NCI-H1436 treated with DMSO at 0.1 percent for 48 hours (cell line): ENCODE results near the gene IREB2.

ENCODE experiments used
- DNase-seq: peaks from one replicate; lab custom pipeline; 2025; lab: John Stamatoyannopoulos, UW

IREB2 gene

DNA sequence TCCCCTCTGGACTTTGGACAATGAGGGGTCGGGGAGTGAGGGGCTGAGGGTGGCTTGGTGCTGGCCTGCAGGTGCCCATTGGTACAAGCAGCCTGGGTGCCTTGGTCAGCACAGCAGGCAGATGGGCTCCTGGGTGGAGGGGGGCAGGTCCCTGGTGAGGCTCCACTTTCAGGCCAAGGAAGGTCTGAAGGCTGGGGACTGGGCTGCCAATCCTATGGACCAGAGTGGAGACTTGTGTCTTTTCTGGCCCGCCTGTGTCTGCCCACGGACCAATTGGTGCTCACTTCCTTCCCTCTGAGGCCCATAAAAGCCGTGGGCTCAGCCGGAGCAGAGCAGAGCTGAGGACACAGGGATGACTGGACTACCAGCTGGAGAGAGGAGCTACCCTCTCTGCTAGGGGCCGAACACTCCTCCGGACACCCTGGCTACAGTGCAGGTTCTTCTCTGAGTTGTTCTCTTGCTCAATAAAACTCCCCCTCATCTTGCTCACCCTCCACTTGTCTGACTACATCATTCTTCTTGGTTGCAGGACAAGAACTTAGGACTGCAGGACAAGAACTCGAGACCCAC lies 31.9 kb upstream of the IREB2 start:
- no peak for DNase-seq

DNA sequence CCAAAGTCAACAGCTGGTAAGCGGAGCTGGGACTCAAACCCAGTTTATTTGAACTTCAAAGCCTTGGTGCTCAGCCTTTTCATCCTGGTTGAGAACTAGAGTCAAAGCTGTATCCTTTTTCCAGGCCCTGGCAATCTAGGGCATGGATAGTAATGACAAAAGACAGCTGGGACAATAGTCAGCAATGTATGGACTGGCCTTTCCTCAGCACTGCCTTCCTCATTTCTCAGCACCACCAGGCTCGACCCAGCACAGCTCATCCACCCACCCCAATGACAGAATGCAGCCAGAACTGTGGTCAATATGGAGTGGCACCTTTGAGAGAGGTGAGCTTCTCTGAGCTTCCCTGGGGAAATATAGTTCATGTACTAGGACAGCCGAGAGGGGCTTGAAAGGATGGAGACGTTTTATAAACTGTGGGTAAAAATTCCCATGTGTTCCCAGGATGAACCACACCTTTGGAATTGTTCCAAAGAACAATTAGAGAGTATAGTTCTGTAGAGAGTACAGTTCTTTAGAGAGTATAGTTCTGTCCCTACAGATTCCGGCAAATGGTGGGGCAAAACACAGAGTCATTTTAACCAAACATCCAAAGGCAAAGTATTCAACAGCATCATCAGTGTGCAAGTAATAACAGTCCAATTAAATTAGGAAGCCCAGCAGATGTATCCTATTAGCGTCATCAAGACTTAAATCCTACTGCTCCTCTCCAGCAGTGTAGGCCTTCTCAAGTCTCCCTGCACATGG lies 30.2 kb upstream of the IREB2 start:
- DNase-seq: no peak

DNA sequence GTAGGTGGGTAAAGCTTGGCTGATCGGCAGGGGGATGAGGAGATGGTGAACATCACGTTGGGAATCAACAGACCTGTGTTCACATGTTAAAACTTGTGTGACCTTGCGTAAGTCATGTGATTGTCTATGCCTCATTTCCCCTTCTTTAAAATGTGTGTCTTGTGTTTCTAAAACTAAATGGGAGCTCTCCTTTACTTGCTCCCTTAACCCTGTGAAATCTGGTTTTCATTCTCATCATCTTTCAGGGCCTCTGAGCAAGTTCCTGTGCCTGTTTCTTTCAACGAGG lies 29.7 kb upstream of the IREB2 start:
- DNase-seq: no peak

DNA sequence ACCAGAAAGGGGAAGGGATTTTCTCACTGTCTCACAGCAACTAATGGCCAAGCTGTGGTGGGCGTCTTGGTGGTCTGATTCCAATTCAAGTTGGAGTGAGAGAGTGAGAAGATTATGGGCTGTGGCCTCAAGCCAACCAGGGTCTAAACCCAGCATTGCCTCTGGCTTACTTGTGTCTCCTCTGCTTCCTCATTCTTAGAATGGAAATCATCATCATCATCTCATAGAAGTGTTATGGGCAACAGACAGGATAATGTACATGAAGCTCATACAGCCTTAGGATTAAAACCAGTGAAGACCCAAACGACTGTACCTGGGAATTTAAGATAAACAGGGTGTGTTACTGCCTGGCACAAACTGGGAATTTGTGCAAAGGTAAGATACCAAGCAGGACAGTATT lies 29.1 kb upstream of the IREB2 start:
- DNase-seq: no peak

DNA sequence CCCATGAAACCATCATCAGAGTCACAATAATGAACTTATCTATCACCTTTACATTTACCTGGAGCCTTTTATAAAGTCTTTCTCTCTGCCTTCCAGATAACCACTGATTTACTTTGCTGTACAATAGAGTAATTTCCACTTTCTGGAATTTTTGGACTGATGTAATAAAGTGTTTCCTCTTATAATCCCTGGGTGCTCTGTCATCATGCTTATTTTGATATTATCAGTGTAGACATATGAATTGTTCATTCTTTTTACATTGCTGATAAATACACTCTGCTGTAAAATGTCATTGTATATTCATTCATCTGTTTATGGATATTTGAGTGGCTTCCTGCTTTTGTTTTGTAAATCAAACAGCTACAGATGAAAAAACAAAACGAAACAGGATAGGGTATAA lies 27.0 kb upstream of the IREB2 start:
- no peak for DNase-seq

DNA sequence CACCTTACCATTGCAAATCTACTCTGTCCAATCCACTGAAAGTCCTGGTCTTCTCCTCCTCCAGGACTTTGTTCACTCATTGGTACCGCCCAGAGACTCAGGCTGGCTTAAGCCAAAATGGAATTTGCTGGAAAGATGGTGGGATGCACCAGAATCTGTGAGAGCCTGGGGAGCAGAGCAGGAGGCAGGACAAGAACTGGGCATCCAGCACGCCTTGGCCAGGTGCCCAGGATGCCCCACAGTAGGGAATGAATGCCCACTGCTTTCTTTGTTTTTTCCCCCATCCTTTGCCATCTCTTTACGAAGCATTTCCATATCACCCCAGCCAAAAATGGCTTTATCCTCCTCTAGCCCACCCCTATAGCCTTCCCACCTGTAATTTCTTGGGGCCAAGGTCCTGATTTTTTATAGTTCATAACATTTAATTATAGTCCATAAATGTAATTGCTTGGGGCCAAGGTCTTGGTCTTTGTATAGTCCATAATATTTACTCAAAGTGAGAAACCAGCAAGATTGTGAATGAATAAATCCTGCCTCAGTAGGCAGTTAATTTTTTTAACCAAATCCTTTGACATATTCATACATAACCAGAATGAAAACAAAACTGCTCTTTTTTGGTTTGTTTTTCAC lies 23.3 kb upstream of the IREB2 start:
- DNase-seq: no peak

DNA sequence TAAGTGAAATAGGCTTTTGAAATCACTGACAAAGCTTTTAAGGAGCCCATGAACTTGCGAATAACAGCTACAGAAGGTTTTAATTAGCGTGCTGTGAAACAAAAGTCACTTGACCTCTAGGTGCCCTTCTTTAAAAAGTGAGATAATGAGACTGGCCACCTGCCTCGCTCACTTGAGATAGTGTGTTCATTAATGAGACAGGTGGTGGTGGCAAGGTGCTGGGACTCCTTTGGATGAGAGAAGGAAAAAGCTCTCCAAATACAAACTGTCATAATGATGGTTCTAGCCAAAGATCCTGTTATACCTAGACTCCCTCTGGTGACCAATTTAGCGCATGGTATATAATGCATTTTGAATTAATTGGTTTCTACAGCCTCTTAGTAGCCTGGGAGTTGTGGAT lies 22.7 kb upstream of the IREB2 start:
- DNase-seq: peak; percentile 92

DNA sequence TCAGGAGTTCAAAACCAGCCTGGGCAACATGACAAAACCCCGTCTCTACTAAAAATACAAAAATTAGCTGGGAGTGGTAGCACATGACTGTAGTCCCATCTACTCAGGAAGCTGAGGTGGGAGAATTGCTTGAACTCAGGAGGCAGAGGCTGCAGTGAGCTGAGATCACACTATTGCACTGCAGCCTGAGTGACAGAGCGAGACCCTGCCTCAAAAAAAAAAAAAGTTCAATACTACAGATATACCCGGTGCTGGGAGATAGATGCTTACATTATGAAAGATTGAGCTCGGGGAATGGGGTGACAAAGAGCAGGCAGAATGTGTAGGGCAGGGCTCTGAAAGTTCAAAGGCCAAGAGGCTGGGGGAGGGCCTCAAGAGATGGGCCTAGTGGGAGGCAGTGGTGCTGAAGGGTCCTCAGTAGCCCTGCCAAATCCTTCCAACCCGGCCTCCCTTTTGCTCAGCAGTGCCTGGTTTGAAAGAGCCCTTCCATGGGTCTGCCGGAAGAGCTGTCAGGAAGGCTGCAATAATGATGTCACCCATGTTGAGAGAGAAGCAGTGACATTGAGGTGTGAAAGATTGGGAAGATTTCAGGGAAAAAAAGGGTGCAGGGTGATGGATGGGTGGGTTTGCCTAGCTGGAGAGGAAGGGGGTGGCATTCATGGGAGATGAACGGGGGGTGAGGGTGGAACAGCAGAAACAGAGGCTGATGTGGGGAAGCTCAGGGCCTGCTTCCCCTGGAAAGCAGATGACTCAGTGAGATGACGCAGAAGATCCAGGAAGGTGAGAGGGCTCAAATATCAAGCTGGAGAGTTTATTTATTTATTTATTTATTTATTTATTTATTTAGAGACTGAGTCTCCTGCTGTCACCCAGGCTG lies 20.0 kb upstream of the IREB2 start:
- DNase-seq: no peak

DNA sequence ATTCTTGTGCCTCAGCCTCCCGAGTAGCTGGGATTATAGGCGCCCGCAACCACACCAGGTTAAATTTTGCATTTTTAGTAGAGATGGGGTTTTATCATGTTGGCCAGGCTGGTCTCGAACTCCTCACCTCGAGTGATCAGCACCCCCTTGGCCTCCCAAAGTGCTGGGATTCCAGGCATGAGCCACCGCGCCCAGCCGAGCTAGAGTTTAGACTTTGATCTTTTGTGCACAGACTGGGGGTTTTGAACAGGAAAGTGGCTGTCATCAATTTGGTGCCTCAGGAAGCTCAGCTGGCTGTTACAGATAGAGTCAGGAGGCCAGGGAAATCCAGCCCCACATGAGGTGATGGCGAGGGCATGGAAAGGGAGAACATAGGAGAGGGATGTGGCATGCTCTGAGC lies 19.3 kb upstream of the IREB2 start:
- DNase-seq: no peak

DNA sequence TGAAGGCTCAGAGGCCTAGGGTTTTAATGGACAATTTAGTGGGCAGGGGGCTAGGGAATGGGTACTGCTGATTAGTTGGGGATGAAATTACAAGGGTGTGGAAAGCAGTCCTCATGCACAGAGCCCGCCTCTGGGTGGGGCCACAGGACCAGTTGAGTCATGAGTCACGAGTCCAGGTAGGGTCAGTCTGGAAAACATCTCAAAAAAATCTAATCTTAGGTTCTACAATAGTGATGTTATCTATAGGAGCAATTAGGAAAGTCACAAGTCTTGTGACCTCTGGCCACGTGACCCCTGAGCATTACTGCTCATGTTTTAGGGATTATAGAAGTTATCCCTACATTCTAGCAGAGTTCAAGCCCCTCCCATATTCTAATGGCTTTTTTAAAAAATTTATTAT lies 18.6 kb upstream of the IREB2 start:
- DNase-seq: no peak

DNA sequence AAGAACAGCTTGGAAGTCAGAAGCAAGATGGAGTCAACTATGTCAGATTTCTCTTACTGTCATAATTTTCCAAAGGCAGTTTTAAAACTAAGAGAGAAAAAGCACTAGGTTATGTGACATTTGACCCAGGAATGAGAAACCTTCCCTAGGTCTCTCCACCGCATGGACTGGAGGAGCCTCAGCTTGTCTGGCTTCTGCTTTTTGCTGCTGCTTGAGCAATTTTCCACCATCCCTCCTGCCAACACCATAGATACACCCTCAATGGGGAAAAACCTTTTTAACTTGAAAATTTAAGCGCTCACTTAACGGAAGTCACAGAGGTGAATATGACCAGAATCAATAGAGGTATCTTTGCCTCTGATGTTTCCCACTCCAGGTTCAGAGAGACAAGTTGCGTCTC lies 17.8 kb upstream of the IREB2 start:
- no peak for DNase-seq

DNA sequence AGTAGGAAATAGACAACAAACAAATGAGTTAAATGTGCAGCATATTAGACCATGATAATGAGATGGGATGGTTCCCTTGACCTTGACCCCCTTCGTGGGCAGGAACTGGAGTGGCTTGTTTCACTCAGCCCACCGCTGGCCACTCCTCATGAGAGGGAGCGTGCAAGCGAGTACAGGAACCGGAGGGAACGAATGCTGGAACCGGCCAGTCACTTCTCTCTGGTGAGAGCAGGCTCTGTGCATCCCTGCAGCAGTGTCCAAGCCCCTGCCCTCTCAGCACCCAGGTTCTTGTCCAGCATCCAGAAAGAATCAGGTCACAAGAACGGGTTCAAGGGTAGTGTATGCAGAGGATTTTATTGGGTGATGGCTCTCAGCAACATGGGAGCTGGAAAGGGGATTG lies 17.2 kb upstream of the IREB2 start:
- no peak for DNase-seq

DNA sequence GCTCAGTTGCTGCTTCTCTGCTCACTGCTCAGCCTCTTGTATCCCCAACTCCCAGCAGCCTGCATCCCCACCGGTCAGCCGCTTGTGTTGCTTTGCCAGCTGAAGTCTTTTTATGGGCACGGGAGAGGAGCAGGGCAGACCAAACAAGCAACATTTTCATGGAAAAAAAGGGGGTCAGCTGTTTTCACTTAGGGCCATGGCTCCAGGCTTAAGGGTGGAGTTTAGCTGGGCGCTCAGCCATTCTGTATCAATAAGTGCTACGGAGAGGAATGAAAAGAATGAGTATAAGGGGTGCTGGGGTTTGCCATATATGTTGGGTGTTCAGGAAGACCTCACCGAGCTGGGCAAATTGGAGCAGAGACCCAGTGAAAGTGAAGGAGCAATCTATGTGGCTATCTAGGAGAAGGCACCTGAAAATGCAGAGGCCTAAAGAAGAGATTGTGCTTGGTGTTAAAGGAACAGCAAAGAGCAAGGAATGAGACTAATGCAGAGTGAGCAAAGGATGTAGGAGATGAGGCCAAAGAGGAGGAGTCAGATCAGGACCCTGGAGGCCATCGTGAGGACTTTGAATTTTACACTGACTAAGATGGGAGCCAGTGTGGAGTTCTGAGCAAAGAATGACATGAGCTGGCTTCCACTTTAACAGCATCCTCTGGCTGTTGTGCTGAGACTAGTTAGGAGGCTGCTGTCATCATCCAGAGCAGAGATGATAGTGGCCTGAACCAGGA lies 16.6 kb upstream of the IREB2 start:
- no peak for DNase-seq

DNA sequence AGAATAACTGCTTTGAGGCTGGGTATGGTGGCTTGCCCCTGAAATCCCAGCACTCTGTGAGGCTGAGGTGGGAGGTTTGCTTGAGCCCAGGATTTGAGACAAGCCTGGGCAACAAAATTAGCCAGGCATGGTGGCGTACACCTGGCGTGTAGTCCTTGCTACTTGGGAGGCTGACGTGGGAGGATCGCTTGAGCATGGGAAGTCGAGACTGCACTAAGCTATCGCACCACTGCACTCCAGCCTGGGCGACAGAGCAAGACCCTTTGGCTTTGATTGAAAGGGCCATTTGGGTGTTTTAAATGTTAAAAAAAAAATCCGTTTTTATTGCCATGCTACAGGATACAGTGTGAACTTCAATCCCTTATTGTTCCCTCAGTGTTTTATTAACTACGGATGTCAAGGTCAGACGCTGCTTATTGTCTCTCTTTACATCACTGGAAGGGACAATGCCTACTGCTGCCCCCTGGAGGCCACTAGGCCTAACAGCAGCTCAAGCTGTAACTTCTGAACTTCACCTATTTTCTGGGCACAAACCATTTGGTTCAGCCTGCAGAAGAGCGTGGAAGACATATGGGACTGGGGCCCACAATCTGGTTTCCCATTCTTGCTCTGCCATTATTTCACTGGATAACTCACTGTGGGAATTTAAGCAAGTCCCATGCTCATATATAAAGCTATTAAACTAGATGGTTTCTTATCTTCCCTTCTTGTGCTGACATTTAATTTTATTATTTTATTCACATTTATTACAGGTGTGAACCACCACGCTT lies 15.3 kb upstream of the IREB2 start:
- peak; percentile 65 for DNase-seq

DNA sequence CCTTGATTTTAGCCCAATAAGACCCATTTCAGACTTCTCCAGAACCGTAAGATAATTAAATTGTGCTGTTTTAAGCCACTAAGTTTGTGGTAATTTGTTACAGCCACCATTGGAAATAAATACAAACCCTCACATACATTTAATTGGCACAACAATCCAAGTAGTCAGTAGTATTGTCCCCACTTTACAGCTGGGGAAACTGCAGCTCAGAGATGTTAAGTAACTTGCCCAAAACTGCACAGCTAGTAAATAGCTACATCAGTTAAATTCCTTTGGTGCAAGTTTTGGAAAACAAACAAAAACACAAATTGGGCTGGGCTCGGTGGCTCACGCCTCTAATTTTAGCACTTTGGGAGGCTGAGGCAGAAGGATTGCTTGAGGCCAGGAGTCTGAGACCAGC lies 13.3 kb upstream of the IREB2 start:
- no peak for DNase-seq

DNA sequence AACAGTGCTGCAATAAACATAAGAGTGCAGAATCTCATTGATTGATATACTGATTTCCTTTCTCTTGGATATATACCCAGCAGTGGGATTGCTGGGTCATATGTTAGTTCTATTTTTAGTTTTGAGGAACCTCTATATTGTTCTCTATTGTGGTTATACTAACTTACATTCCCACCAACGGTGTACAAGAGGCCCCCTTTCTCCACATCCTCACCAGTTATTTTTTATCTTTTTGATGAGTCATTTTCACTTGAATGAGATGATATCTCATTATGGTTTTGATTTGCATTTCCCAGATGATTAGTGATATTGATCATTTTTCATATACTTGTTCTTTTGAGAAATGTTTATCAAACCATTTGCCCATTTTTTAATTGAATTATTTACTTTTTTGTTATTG lies 12.4 kb upstream of the IREB2 start:
- no peak for DNase-seq

DNA sequence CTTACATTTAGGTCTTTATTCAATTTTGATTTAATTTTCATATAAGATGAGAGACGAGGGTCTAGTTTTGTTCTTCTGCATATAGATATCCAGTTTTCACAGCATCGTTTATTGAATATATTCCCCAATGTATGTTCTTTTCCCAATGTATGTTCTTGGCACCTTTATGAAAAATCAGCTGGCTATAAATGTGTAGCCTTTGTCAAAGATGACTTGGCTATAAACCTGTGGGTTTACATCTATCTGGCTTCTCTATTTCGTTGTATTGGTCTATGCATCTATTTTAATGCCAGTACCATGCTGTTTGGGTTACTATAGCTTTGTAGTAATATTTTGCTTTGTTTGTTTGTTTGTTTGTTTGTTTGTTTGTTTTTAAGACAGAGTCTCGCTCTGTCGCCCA lies 11.7 kb upstream of the IREB2 start:
- no peak for DNase-seq

DNA sequence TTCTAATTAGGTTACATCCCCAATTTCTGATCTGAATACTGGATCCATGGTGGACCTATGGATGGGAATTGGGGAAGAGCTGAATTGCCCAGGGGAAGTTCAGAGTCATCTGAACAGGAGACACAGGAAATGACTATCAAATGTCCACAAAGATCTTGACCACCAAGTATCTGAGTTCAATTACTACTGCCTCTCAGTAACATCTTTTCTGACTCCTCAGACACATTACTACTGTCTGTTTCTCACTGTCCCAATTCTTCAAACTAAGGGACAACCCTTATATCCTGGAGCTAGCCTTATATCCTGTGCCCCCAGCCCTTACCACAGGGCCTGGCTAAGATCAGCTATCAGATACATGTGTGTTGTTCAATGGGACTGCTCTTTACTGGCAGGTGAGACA lies 10.1 kb upstream of the IREB2 start:
- no peak for DNase-seq

DNA sequence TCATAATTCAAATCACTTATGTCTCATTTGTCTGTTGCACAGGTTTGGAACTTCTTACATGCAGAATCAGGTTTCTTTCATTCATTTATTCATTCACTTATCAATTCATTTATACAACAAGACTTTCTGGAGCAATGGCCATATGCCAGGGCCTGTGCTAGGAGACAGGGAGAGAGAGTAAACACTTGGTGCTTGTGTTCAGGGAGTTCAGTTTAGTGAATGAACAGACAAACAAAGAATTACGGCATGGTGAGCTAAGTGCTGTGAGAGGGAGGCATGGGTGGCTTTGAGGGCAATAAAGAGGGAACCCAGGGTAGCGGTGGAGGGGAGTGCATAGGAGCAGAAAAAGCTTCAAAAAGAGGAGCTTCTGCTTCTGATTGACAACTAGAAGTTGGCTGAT lies 8.5 kb upstream of the IREB2 start:
- DNase-seq: peak; percentile 4

DNA sequence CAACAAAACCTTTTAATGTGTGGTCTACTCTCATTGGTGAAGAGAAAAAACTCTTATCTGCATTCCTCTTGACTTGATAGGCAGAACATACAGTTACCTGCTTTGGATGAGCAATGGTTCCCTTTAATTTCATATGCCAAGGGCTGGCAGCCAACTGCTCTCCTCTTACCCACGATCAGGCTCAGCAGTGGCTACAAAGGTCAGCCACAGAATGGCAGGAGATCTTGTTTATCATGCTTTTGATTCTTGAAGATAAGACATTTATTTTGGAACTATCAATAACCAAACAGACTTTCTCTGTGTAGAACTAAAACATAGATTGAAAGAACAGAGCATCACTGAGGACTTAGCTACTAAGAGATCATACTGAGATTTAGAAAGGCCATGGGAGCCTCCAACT lies 6.1 kb upstream of the IREB2 start:
- no peak for DNase-seq

DNA sequence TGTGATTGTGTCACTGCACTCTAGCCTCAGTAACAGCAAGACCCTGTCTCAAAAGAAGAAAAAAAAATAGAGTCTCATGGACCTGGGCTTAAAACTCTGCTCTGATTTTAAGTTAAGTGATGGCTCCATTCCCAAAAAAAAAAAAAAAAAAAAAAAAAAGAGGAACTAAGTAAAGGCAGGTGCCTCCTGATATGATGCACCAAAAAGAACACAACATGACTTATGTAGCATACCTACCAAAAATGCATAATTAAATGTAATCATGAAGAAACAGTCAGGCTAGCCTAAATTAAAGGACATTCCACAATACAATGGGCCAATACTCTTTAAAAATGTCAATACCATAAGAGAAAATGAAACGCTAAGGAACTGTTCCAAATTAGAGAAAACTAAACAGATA lies 5.4 kb upstream of the IREB2 start:
- no peak for DNase-seq

DNA sequence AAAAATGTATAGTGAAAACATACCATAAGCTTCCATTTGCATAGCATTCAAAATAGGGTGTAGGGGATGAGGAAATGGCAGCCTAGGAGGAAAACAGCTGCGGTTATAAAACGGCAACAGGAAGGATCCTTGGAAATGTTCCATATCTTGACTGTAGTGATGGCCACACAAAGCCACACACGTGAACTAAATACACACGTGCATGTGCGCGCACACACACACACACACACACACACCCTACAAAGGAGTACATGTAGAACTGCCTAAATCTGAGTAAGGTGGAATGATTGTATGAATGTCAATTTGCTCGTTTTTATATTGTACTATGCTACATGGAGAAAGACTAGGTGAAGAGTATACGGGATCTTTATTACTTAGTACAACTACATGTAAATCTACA lies 3.9 kb upstream of the IREB2 start:
- DNase-seq: no peak
